Ishikawa (cell line): ENCODE measurements around the gene GNG12.

ENCODE experiments used
- CEBPB ChIP-seq: IDR thresholded peaks from 2 replicates; pipeline ENCODE4 v1.6.1; 2012
- CREB1 ChIP-seq: IDR thresholded peaks from 2 replicates; pipeline ENCODE4 v1.6.1; 2012; ENCODE audit warnings: low read depth
- EGR1 ChIP-seq: IDR thresholded peaks from 2 replicates; pipeline ENCODE4 v1.6.1; 2012
- EP300 ChIP-seq: IDR thresholded peaks from 2 replicates; pipeline ENCODE4 v1.6.1; 2012; ENCODE audit warnings: borderline replicate concordance
- FOXM1 ChIP-seq: IDR thresholded peaks from 2 replicates; pipeline ENCODE4 v1.6.1; 2012; ENCODE audit warnings: low read depth, borderline replicate concordance
- NFIC ChIP-seq: IDR thresholded peaks from 2 replicates; pipeline ENCODE4 v1.6.1; 2012
- RAD21 ChIP-seq: IDR thresholded peaks from 2 replicates; pipeline ENCODE4 v1.6.1; 2012; ENCODE audit warnings: low read depth
- REST ChIP-seq: IDR thresholded peaks from 2 replicates; pipeline ENCODE4 v1.6.1; 2012; ENCODE audit warnings: low read depth, mild to moderate bottlenecking
- TAF1 ChIP-seq: IDR thresholded peaks from 2 replicates; pipeline ENCODE4 v1.6.1; 2012; ENCODE audit warnings: low read depth, mild to moderate bottlenecking
- TCF12 ChIP-seq: IDR thresholded peaks from 2 replicates; pipeline ENCODE4 v1.6.1; 2012; ENCODE audit warnings: low read depth
- TEAD4 ChIP-seq: IDR thresholded peaks from 2 replicates; pipeline ENCODE4 v1.6.1; 2012
- USF1 ChIP-seq: IDR thresholded peaks from 2 replicates; pipeline ENCODE4 v1.6.1; 2012
- YY1 ChIP-seq: IDR thresholded peaks from 2 replicates; pipeline ENCODE4 v1.6.1; 2012; ENCODE audit warnings: low read depth
- ZBTB7A ChIP-seq: IDR thresholded peaks from 2 replicates; pipeline ENCODE4 v1.6.1; 2012; ENCODE audit warnings: low read depth
- TF ChIP-seq, protein P1 (sequence below): IDR thresholded peaks from 2 replicates; pipeline ENCODE4 v1.6.1; 2012

GNG12 gene

GRCh38 chr1:67809887-67810286, 23.4 kb downstream of the GNG12 start:
- TF ChIP-seq EP300 (no peak), CREB1 (no peak), USF1 (no peak), NFIC (no peak), CEBPB (no peak), ZBTB7A (no peak), FOXM1 (no peak), TEAD4 (no peak), REST (no peak), TAF1 (no peak), YY1 (no peak), RAD21 (no peak), TCF12 (no peak), EGR1 (no peak)
- TF ChIP-seq, protein P1, sequence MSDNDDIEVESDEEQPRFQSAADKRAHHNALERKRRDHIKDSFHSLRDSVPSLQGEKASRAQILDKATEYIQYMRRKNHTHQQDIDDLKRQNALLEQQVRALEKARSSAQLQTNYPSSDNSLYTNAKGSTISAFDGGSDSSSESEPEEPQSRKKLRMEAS, result no peak

- TF ChIP-seq TEAD4, result no peak
- TF ChIP-seq, protein P1, result no peak
- no peak for TF ChIP-seq TCF12
- TF ChIP-seq EGR1, result no peak
- no peak for TF ChIP-seq EP300
- TF ChIP-seq NFIC, result no peak
- TF ChIP-seq CREB1, result no peak
- no peak for TF ChIP-seq YY1
- TF ChIP-seq ZBTB7A, result no peak
- TF ChIP-seq RAD21, result no peak
- no peak for TF ChIP-seq FOXM1
- TF ChIP-seq TAF1, result no peak
- TF ChIP-seq USF1, result no peak
- no peak for TF ChIP-seq REST
- no peak for TF ChIP-seq CEBPB
These were observed 26.0 kb downstream of the GNG12 start for GRCh38 chr1:67807282-67807681.

GRCh38 chr1:67804710-67805109, 28.6 kb downstream of the GNG12 start:
- no peak for TF ChIP-seq EP300
- no peak for TF ChIP-seq RAD21
- no peak for TF ChIP-seq YY1
- TF ChIP-seq CREB1, result no peak
- no peak for TF ChIP-seq REST
- no peak for TF ChIP-seq TEAD4
- no peak for TF ChIP-seq NFIC
- TF ChIP-seq ZBTB7A, result no peak

DNA sequence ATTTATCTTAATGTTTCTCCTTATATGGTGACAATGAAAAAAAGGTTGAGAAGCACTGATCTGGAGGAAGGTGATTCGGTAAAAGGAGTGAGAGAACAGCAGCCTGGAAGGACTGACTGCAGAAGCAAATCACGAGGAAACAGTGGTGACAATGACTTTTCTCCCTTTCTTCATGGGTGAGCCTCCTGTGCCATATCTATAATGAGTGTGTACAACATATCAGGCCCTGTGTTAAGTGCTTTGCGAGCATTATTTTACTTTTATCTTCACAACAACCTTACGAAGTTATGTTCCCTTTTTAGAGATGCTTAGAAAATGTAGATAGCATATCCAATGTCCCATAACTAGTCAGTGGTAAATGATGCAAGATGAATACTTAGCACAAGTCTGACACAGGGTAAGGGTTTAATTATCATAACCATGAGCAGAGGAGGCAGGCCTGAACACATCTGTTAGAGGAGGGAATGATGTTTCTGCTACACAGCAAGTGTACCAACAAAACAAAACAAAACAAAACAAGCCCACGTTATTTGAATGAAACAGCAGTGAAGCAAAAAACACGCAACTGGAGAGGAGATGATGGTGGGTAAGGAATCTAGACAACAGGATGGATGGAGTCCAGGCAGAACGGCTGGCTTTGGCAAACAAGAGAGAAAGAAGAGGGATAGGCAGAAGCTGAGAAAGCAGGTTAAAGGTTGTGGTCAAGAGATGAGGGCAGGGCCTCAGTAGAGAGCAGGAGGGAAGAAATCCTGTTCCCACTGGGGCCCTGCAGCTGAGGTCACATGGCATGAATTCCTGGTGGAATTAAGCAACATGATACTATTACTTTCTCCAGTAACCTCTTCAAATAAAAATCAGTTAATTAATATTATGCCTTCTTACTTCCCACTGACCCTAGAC, 29.6 kb downstream of the GNG12 start:
- TF ChIP-seq, protein P1, result no peak
- TF ChIP-seq USF1 (peak; percentile 65; the same call in 1 of the 2 replicates), TEAD4 (peak; percentile 24; the same call in 1 of the 2 replicates), CEBPB (0 out of 2 replicates have a peak, but pooled peaks have one; percentile 40)
